Ovary (tissue), 9 donors: ENCODE results near the gene MAP4K4. TPM values are rescaled to one million over a fixed set of nuclear protein-coding genes. Genes with fewer than 3 reads are reported as not detected.

Experiments used
- DNase-seq, 5 donors: peaks; one replicate each; pipeline ENCODE4 v3.0.0-alpha.2; 2019 to 2020
- H3K27ac ChIP-seq, 2 donors: fragments of 200-600 bp; one replicate each; pipeline versions ENCODE4 v1.5.1 to v1.8.0; 2019 to 2022
- H3K27me3 ChIP-seq: fragments of 200-600 bp; one replicate; pipeline ENCODE4 v1.8.0; 2022
- H3K36me3 ChIP-seq: fragments of 200-600 bp; sonication (generic); one replicate; pipeline ENCODE4 v1.5.1; 2019
- H3K4me1 ChIP-seq: one replicate; pipeline ENCODE4 v1.8.1; 2013; ENCODE audit warnings: mild to moderate bottlenecking, moderate library complexity; ENCODE audit not compliant: insufficient read depth
- H3K4me3 ChIP-seq: fragments of 200-600 bp; sonication (generic); one replicate; pipeline ENCODE4 v1.5.1; 2017
- H3K9me3 ChIP-seq, 2 donors: fragments of 200-600 bp in 1 of 2; sonication (generic) in 1 of 2; one replicate each; pipeline versions ENCODE4 v1.5.1 to v1.8.1; 2013 to 2019; ENCODE audit warnings: mild to moderate bottlenecking in 1 of 2, moderate library complexity in 1 of 2
- CTCF ChIP-seq, 3 donors: fragments of 450-650 bp in 2 of 3; fragments of 200-600 bp in 1 of 3; IDR thresholded peaks; one replicate each; pipeline versions ENCODE4 v1.5.1 to v1.8.0; 2016 to 2022; ENCODE audit warnings: antibody characterized with exemption in 3 of 3, mild to moderate bottlenecking in 1 of 3
- EP300 ChIP-seq: sonication (generic); formaldehyde crosslinking; IDR thresholded peaks from one replicate; pipeline ENCODE4 v1.6.1; 2017; ENCODE audit warnings: antibody characterized with exemption
- POLR2A ChIP-seq: fragments of 450-650 bp; IDR thresholded peaks from one replicate; pipeline ENCODE4 v1.6.1; 2017; ENCODE audit warnings: antibody characterized with exemption, mild to moderate bottlenecking, moderate library complexity
- WGBS, 3 donors: extraction: QIAGEN DNeasy Blood & Tissue Kit in 1 of 3; methylation state at CpG; one replicate each; pipeline versions ENCODE4 v1.1.5 to v1.1.7; 2013 to 2017; 5-methylcytosine and 5-hydroxymethylcytosine counted together
- intact Hi-C, 4 donors: fragments of 100-400 bp; cut with DNase I; formaldehyde crosslinking; loops; one replicate each; pipeline versions ENCODE4 v1.11.0 to v1.15.1; 2022 to 2023
- polyA plus RNA-seq, 2 donors: library from polyadenylated mRNA; stranded (reverse); fragments of 200-250 nt in 1 of 2; fragments of 350-450 nt in 1 of 2; fragmentation: Illumina TruSeq in 1 of 2; extraction: RNeasy Lipid Tissue Mini Kit (QIAGEN cat#74804) in 1 of 2; gene quantifications; one replicate each; pipeline ENCODE4 v1.2.3, GENCODE V29; 2013 to 2014
- total RNA-seq, 7 donors: library from RNA; depleted of rRNA in 2 of 7; stranded (reverse); fragments of >200 nt in 2 of 7; fragmentation: NEBNext Ultra II Directional in 3 of 7; extraction: Animal tissue kit (Norgen Biotek cat#: 25700) in 3 of 7; gene quantifications; one replicate each; pipeline versions ENCODE4 v1.1.0 to v1.2.4, GENCODE V29; 2016 to 2023
- donor health status: DM: no; HTN: no; CAD: no; lungs with moderate emphysema.
- donor health status: DM: no; HTN: no; CAD: no.
- donor health status: Bipolar disorder and iron deficiency.
- donor health status: DM: yes; HTN: yes; CAD: no.
- donor health status: DM: no; HTN: no; CAD: no.
- donor health status: DM: yes; HTN: yes; CAD: no.

MAP4K4 gene
- total and polyA plus RNA-seq, 9 donors, result 23.9 to 60.9 (median 49.7) TPM

- intact Hi-C loops, result loop anchor here in 1 of 4 donors (10.0 kb wide), 1 partner anchor 65 kb away; no protein-coding TSS in a partner anchor
- Histone ChIP-seq H3K27ac (no peak overlapping the region), H3K36me3 (no peaks in the 10 kb centered on the region), H3K4me3 (no peak overlapping the region), H3K27me3 (no peaks in the 10 kb centered on the region), H3K4me1 (no peaks in the 10 kb centered on the region), H3K9me3 (no peaks in the 10 kb centered on the region)
- no peak for DNase-seq
- TF ChIP-seq EP300, result no peak
- WGBS, 3 donors, result 85 to 92% (median 89%) methylated on average over 7 of the region's 7 CpGs
Measured at GRCh38 chr2:101889460-101890098, 192.1 kb downstream of the MAP4K4 start.

GRCh38 chr2:101892377-101892776, 194.9 kb downstream of the MAP4K4 start:
- no peak overlapping the region for H3K27ac ChIP-seq
- WGBS, 3 donors, result 81 to 95% (median 95%) methylated on average over 3 of the region's 3 CpGs
- intact Hi-C loops, result no loop called here
- no peak overlapping the region for H3K4me3 ChIP-seq
- H3K36me3 ChIP-seq, result no peaks in the 10 kb centered on the region
- H3K9me3 ChIP-seq, result no peaks in the 10 kb centered on the region
- no peak for TF ChIP-seq POLR2A
- TF ChIP-seq CTCF (IDR thresholded peaks at IDR 0.05), result no peak
- TF ChIP-seq EP300, result no peak
- H3K4me1 ChIP-seq, result no peaks in the 10 kb centered on the region
- DNase-seq, result no peak
- no peaks in the 10 kb centered on the region for H3K27me3 ChIP-seq

- TF ChIP-seq EP300, result no peak
- TF ChIP-seq CTCF (IDR thresholded peaks at IDR 0.05), result no peak
- TF ChIP-seq POLR2A, result no peak
- Histone ChIP-seq H3K27me3 (no peaks in the 10 kb centered on the region), H3K36me3 (no peaks in the 10 kb centered on the region), H3K27ac (no peak overlapping the region), H3K4me3 (no peak overlapping the region), H3K9me3 (no peaks in the 10 kb centered on the region), H3K4me1 (no peaks in the 10 kb centered on the region)
- DNase-seq, result no peak
- intact Hi-C loops, result no loop called here
- WGBS, 3 donors, result 72 to 81% (median 76%) methylated on average over 9 of the region's 9 CpGs
Measured at GRCh38 chr2:101893681-101894381, 196.3 kb downstream of the MAP4K4 start.

- no peak for DNase-seq
- Histone ChIP-seq H3K9me3 (no peaks in the 10 kb centered on the region), H3K27ac (no peak overlapping the region), H3K36me3 (no peaks in the 10 kb centered on the region), H3K4me1 (no peaks in the 10 kb centered on the region), H3K4me3 (no peak overlapping the region), H3K27me3 (no peaks in the 10 kb centered on the region)
- TF ChIP-seq EP300 (no peak), POLR2A (no peak), CTCF (IDR thresholded peaks at IDR 0.05) (no peak)
- 85 to 94% (median 94%) methylated on average over 7 of the region's 7 CpGs for WGBS, 3 donors
- intact Hi-C loops, result no loop called here
Measured at GRCh38 chr2:101895039-101895438, 197.5 kb downstream of the MAP4K4 start.

- TF ChIP-seq POLR2A, result no peak
- TF ChIP-seq EP300, result no peak
- TF ChIP-seq CTCF (IDR thresholded peaks at IDR 0.05), result no peak
- 74 to 77% (median 74%) methylated on average over 2 of the region's 2 CpGs for WGBS, 3 donors
- no peak overlapping the region for H3K27ac ChIP-seq
- DNase-seq, result no peak
- H3K9me3 ChIP-seq, result no peaks in the 10 kb centered on the region
- no peaks in the 10 kb centered on the region for H3K36me3 ChIP-seq
- no peaks in the 10 kb centered on the region for H3K27me3 ChIP-seq
- no peaks in the 10 kb centered on the region for H3K4me1 ChIP-seq
- H3K4me3 ChIP-seq, result no peak overlapping the region
- intact Hi-C loops, result no loop called here
Measured at GRCh38 chr2:101895819-101896322, 198.4 kb downstream of the MAP4K4 start.
